Hepatocyte (in vitro differentiated cells): ENCODE data around the gene SYT2. TPM values are rescaled to one million over a fixed set of nuclear protein-coding genes. Genes with fewer than 3 reads are reported as not detected.
"Not testable (repeated sequence)": the region's sequence is repeated elsewhere in the genome, so short reads cannot be mapped to it uniquely, and the experiment has no call there.

Experiments used
- DNase-seq: peaks from one replicate; pipeline ENCODE4 v3.0.0-alpha.2; 2016; ENCODE audit warnings: low spot score
- H2AFZ ChIP-seq: fragments of 200-600 bp; sonication (generic); 2 replicates; pipeline ENCODE4 v1.6.0; 2016; ENCODE audit warnings: antibody characterized with exemption, mild to moderate bottlenecking
- H3K27ac ChIP-seq: fragments of 200-600 bp; sonication (generic); 2 replicates; pipeline ENCODE4 v1.5.1; 2016; ENCODE audit warnings: mild to moderate bottlenecking
- H3K27me3 ChIP-seq: fragments of 200-600 bp; sonication (generic); 2 replicates; pipeline ENCODE4 v1.6.1; 2016
- H3K36me3 ChIP-seq: fragments of 200-600 bp; sonication (generic); replicated peaks from 2 replicates; pipeline ENCODE4 v1.5.1; 2016; ENCODE audit warnings: low read depth; ENCODE audit not compliant: insufficient read depth
- H3K4me1 ChIP-seq: fragments of 200-600 bp; sonication (generic); 2 replicates; pipeline ENCODE4 v1.5.1; 2016; ENCODE audit warnings: mild to moderate bottlenecking, moderate library complexity; ENCODE audit not compliant: insufficient read depth
- H3K4me2 ChIP-seq: fragments of 200-600 bp; sonication (generic); 2 replicates; pipeline ENCODE4 v1.6.0; 2016
- H3K4me3 ChIP-seq: fragments of 200-600 bp; sonication (generic); 2 replicates; pipeline ENCODE4 v1.5.1; 2016; ENCODE audit warnings: mild to moderate bottlenecking
- H3K79me2 ChIP-seq: fragments of 200-600 bp; sonication (generic); 2 replicates; pipeline ENCODE4 v1.6.0; 2017; ENCODE audit warnings: mild to moderate bottlenecking
- H3K9me2 ChIP-seq: fragments of 200-600 bp; sonication (generic); replicated peaks from 2 replicates; pipeline ENCODE4 v1.6.0; 2017; ENCODE audit warnings: mild to moderate bottlenecking; ENCODE audit not compliant: insufficient read depth
- H3K9me3 ChIP-seq: fragments of 200-600 bp; sonication (generic); 2 replicates; pipeline ENCODE4 v1.5.1; 2016; ENCODE audit warnings: low read depth, mild to moderate bottlenecking
- H4K20me1 ChIP-seq: fragments of 200-600 bp; sonication (generic); 2 replicates; pipeline ENCODE4 v1.6.0; 2016; ENCODE audit warnings: mild to moderate bottlenecking; ENCODE audit not compliant: insufficient read depth, poor library complexity, severe bottlenecking
- EZH2 ChIP-seq: fragments of 200-600 bp; sonication (generic); IDR thresholded peaks from 2 replicates; pipeline ENCODE4 v1.6.1; 2016; ENCODE audit warnings: antibody characterized with exemption, mild to moderate bottlenecking, borderline replicate concordance
- EZH2phosphoT487 ChIP-seq: fragments of 200-600 bp; sonication (generic); IDR thresholded peaks from one replicate; pipeline ENCODE4 v1.6.1; 2018; ENCODE audit warnings: antibody characterized with exemption, mild to moderate bottlenecking, low read depth, moderate library complexity; ENCODE audit not compliant: unreplicated experiment, severe bottlenecking
- WGBS: methylation state at CpG from one replicate; pipeline ENCODE4 v1.1.6; 2016; ENCODE audit warnings: low lambda C conversion rate; ENCODE audit errors: missing lambda C conversion rate; 5-methylcytosine and 5-hydroxymethylcytosine counted together
- polyA plus RNA-seq: library from polyadenylated mRNA; unstranded; fragments of >200 nt; fragmentation: Nextera tagmentation; extraction: Ambion mirVana; gene quantifications from 2 replicates; pipeline ENCODE4 v1.2.1, GENCODE V29; 2016
- total RNA-seq: library from RNA; depleted of rRNA; stranded (reverse); fragments of >200 nt; gene quantifications from 2 replicates; pipeline ENCODE4 v1.2.3, GENCODE V29; 2014
- TF ChIP-seq, protein P1 (sequence below): fragments of 200-600 bp; sonication (generic); IDR thresholded peaks from 2 replicates; pipeline ENCODE4 v1.5.1; 2016; ENCODE audit warnings: antibody characterized with exemption, mild to moderate bottlenecking; ENCODE audit not compliant: poor library complexity

The SYT2 gene
- total and polyA plus RNA-seq, 2 experiments from 2014 or later = 0.81 to 0.90 TPM

GRCh38 chr1:202728951-202729350 is 18.7 kb upstream of the SYT2 start:
- Histone ChIP-seq H4K20me1 (peaks cover 13% of the 10 kb centered on the region), H3K9me3 (no peaks in the 10 kb centered on the region), H3K36me3 (peaks cover 6% of the 10 kb centered on the region), H3K4me3 (no peak overlapping the region), H3K4me2 (no peak overlapping the region), H3K27me3 (no peaks in the 10 kb centered on the region), H3K4me1 (no peaks in the 10 kb centered on the region), H3K79me2 (peaks cover 3% of the 10 kb centered on the region), H3K27ac (no peak overlapping the region), H3K9me2 (no peaks in the 10 kb centered on the region), H2AFZ (no peak overlapping the region)
- TF ChIP-seq, protein P1, sequence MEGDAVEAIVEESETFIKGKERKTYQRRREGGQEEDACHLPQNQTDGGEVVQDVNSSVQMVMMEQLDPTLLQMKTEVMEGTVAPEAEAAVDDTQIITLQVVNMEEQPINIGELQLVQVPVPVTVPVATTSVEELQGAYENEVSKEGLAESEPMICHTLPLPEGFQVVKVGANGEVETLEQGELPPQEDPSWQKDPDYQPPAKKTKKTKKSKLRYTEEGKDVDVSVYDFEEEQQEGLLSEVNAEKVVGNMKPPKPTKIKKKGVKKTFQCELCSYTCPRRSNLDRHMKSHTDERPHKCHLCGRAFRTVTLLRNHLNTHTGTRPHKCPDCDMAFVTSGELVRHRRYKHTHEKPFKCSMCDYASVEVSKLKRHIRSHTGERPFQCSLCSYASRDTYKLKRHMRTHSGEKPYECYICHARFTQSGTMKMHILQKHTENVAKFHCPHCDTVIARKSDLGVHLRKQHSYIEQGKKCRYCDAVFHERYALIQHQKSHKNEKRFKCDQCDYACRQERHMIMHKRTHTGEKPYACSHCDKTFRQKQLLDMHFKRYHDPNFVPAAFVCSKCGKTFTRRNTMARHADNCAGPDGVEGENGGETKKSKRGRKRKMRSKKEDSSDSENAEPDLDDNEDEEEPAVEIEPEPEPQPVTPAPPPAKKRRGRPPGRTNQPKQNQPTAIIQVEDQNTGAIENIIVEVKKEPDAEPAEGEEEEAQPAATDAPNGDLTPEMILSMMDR = no peak
- TF ChIP-seq EZH2 = no peak
- no peak for TF ChIP-seq EZH2phosphoT487
- 93% methylated on average over 4 of the region's 4 CpGs for WGBS
- no peak for DNase-seq

DNA sequence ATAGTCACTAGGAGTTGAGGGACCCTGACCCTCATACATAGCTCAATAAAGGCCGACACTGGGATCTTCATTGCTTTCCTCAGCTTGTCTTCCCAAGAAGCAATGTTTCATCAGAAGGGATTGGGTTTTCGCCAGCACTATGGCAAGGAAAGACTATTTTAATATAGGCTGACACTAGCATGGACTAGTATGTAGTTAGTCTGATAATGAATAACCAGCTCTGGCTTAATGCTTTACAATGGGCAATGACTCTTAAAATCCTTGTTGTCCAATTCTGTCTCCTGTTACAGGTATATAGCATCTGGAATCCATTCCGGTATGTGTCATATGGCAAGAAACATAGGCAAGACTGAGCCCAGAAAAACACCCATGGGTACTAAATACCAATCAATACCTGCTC is 15.3 kb upstream of the SYT2 start:
- TF ChIP-seq EZH2phosphoT487 (no peak), EZH2 (no peak)
- Histone ChIP-seq H3K36me3 (peaks cover 3% of the 10 kb centered on the region), H3K27ac (no peak overlapping the region), H3K9me3 (no peaks in the 10 kb centered on the region), H3K27me3 (no peaks in the 10 kb centered on the region), H3K4me1 (no peaks in the 10 kb centered on the region), H3K79me2 (no peaks in the 10 kb centered on the region), H3K4me2 (no peak overlapping the region), H2AFZ (no peak overlapping the region), H3K4me3 (no peak overlapping the region), H3K9me2 (no peaks in the 10 kb centered on the region), H4K20me1 (peaks cover 4% of the 10 kb centered on the region)
- 98% methylated on average over 3 of the region's 3 CpGs for WGBS
- no peak for DNase-seq

- H3K9me3 ChIP-seq = no peaks in the 10 kb centered on the region
- no peak for TF ChIP-seq EZH2phosphoT487
- TF ChIP-seq EZH2 = no peak
- TF ChIP-seq, protein P1 = no peak
- no peaks in the 10 kb centered on the region for H3K36me3 ChIP-seq
- H3K27me3 ChIP-seq = no peaks in the 10 kb centered on the region
- DNase-seq = no peak
- H3K4me1 ChIP-seq = no peaks in the 10 kb centered on the region
- H3K27ac ChIP-seq = no peak overlapping the region
- H2AFZ ChIP-seq = no peak overlapping the region
- H4K20me1 ChIP-seq = no peaks in the 10 kb centered on the region
- H3K4me2 ChIP-seq = no peak overlapping the region
- WGBS = 95% methylated on average over 7 of the region's 7 CpGs
- no peaks in the 10 kb centered on the region for H3K79me2 ChIP-seq
- H3K9me2 ChIP-seq = no peaks in the 10 kb centered on the region
- H3K4me3 ChIP-seq = no peak overlapping the region
Observed at GRCh38 chr1:202723708-202724107, 13.5 kb upstream of the SYT2 start.

GRCh38 chr1:202723046-202723445 is 12.8 kb upstream of the SYT2 start:
- H3K4me3 ChIP-seq, H2AFZ ChIP-seq, H3K27ac ChIP-seq, H3K9me3 ChIP-seq, DNase-seq, H4K20me1 ChIP-seq, H3K4me1 ChIP-seq, H3K9me2 ChIP-seq, H3K79me2 ChIP-seq, H3K4me2 ChIP-seq, H3K27me3 ChIP-seq, H3K36me3 ChIP-seq: not testable (repeated sequence)
- WGBS = 62% methylated on average over 6 of the region's 6 CpGs

GRCh38 chr1:202716654-202717053 is 6.4 kb upstream of the SYT2 start:
- WGBS = 82% methylated on average over 2 of the region's 2 CpGs
- Histone ChIP-seq H3K9me3 (no peaks in the 10 kb centered on the region), H2AFZ (no peak overlapping the region), H3K4me3 (no peak overlapping the region), H3K27ac (no peak overlapping the region), H3K4me2 (no peak overlapping the region), H3K9me2 (no peaks in the 10 kb centered on the region), H4K20me1 (no peaks in the 10 kb centered on the region), H3K27me3 (peaks cover 13% of the 10 kb centered on the region), H3K36me3 (no peaks in the 10 kb centered on the region), H3K4me1 (no peaks in the 10 kb centered on the region), H3K79me2 (no peaks in the 10 kb centered on the region)
- TF ChIP-seq EZH2phosphoT487 (no peak), EZH2 (no peak)
- TF ChIP-seq, protein P1 = no peak
- DNase-seq = no peak

GRCh38 chr1:202714202-202714601 is 3.9 kb upstream of the SYT2 start:
- H4K20me1 ChIP-seq, DNase-seq, H3K9me3 ChIP-seq, H3K36me3 ChIP-seq, H3K27ac ChIP-seq, H3K4me3 ChIP-seq, H3K4me2 ChIP-seq, H3K9me2 ChIP-seq, H3K79me2 ChIP-seq, H2AFZ ChIP-seq: not testable (repeated sequence)
- H3K27me3 ChIP-seq = peaks cover 35% of the 10 kb centered on the region
- 89% methylated on average over 1 of the region's 1 CpG for WGBS
- H3K4me1 ChIP-seq = peaks cover 10% of the 10 kb centered on the region
